DND-41 (cell line): Measurements from ENCODE around the gene MXD4.
"Not testable (repeated sequence)": the region's sequence is repeated elsewhere in the genome, so short reads cannot be mapped to it uniquely, and the experiment has no call there.

Experiments used
- ATAC-seq: fragments of 200-7000 bp; cut with Tn5 transposase; 3 replicates; pipeline ENCODE4 v1.9.1; 2021; ENCODE audit warnings: low read depth; ENCODE audit not compliant: insufficient read depth
- DNase-seq: peaks from one replicate; pipeline ENCODE4 v3.0.0-alpha.2; 2020
- H2AFZ ChIP-seq: 2 replicates; pipeline ENCODE4 v1.6.0; 2012; ENCODE audit warnings: low read depth, low read length
- H3K27ac ChIP-seq: 2 replicates; pipeline ENCODE4 v1.5.1; 2012; ENCODE audit warnings: low read length, inconsistent platforms
- H3K27me3 ChIP-seq: fragments of 200-600 bp; sonication (generic); 2 replicates; pipeline ENCODE4 v1.6.0; 2012; ENCODE audit warnings: low read length, mild to moderate bottlenecking, inconsistent platforms; ENCODE audit not compliant: insufficient read depth, poor library complexity
- H3K36me3 ChIP-seq: 2 replicates; pipeline ENCODE4 v1.5.1; 2012; ENCODE audit warnings: low read length, inconsistent platforms; ENCODE audit not compliant: insufficient read depth
- H3K4me1 ChIP-seq: 2 replicates; pipeline ENCODE4 v1.5.1; 2012; ENCODE audit warnings: mild to moderate bottlenecking, low read length; ENCODE audit not compliant: insufficient read depth
- H3K4me2 ChIP-seq: 2 replicates; pipeline ENCODE4 v1.6.0; 2012; ENCODE audit warnings: mild to moderate bottlenecking, moderate library complexity, low read length, inconsistent platforms; ENCODE audit not compliant: insufficient read depth
- H3K4me3 ChIP-seq, 2 experiments: fragments of 200-600 bp in 1 of 2; shearing (Covaris generic) in 1 of 2; 2 replicates each; pipeline ENCODE4 v1.5.1; 2012 to 2016; ENCODE audit warnings: inconsistent platforms in 2 of 2, low read length in 2 of 2, mild to moderate bottlenecking in 2 of 2, low read depth in 1 of 2, moderate library complexity in 1 of 2
- H3K79me2 ChIP-seq: 2 replicates; pipeline ENCODE4 v1.6.0; 2012; ENCODE audit warnings: low read length, inconsistent platforms; ENCODE audit not compliant: insufficient read depth
- H3K9ac ChIP-seq: 2 replicates; pipeline ENCODE4 v1.6.0; 2012; ENCODE audit warnings: low read depth, mild to moderate bottlenecking, inconsistent platforms, low read length, moderate library complexity
- H3K9me3 ChIP-seq: 2 replicates; pipeline ENCODE4 v1.5.1; 2012; ENCODE audit warnings: low read length, moderate library complexity, mild to moderate bottlenecking, inconsistent platforms; ENCODE audit not compliant: insufficient read depth, severe bottlenecking
- H4K20me1 ChIP-seq: 2 replicates; pipeline ENCODE4 v1.6.0; 2012; ENCODE audit warnings: low read length; ENCODE audit not compliant: insufficient read depth
- CTCF ChIP-seq: IDR thresholded peaks from 2 replicates; pipeline ENCODE4 v1.5.1; 2012; ENCODE audit warnings: borderline replicate concordance, low read length, moderate library complexity, mild to moderate bottlenecking; ENCODE audit not compliant: poor library complexity, severe bottlenecking; ENCODE audit errors: extremely low read depth
- EZH2 ChIP-seq: IDR thresholded peaks from 3 replicates; pipeline ENCODE4 v1.6.1; 2012; ENCODE audit warnings: borderline replicate concordance, low read depth, mild to moderate bottlenecking, moderate library complexity, low read length, inconsistent platforms; ENCODE audit not compliant: severe bottlenecking

Gene MXD4

GRCh38 chr4:2218436-2218835, 43.5 kb downstream of the MXD4 start:
- Histone ChIP-seq H3K79me2 (no peaks in the 10 kb centered on the region), H3K4me3 (no peak overlapping the region), H3K9me3 (no peaks in the 10 kb centered on the region), H3K4me2 (no peak overlapping the region), H3K4me1 (no peaks in the 10 kb centered on the region), H3K27ac (no peak overlapping the region), H3K9ac (no peak overlapping the region), H3K36me3 (peaks cover 10% of the 10 kb centered on the region), H4K20me1 (peaks cover 15% of the 10 kb centered on the region; the same call in 1 of the 2 replicates), H3K27me3 (no peaks in the 10 kb centered on the region), H2AFZ (no peak overlapping the region)
- no peak for DNase-seq
- ATAC-seq: no peak
- no peak for TF ChIP-seq CTCF
- no peak for TF ChIP-seq EZH2

DNA sequence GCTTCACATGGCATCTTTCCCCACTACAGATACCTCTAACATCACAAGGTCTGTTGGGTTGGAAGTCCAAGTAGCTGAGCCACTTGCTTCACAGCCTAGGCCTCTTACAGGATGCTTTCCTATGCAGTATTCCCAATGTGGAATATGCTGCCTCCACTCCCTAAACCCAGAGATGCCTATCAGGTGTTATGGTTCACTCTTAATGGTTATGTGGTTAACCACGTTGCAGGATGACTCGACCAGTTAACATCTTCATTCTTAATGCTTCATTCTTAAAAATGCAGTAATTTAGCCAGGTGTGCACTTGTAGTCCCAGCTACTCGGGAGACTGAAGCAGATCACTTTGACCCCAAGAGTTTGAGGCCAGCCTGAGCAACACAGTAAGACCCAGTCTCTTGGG, 44.2 kb downstream of the MXD4 start:
- Histone ChIP-seq H4K20me1 (peaks cover 12% of the 10 kb centered on the region; the same call in 1 of the 2 replicates), H3K27ac (no peak overlapping the region), H3K27me3 (peaks cover 2% of the 10 kb centered on the region), H3K4me3 (no peak overlapping the region), H3K79me2 (no peaks in the 10 kb centered on the region), H3K9ac (no peak overlapping the region), H2AFZ (no peak overlapping the region), H3K4me1 (no peaks in the 10 kb centered on the region), H3K9me3 (no peaks in the 10 kb centered on the region), H3K4me2 (no peak overlapping the region), H3K36me3 (peaks cover 3% of the 10 kb centered on the region; the same call in 1 of the 2 replicates)
- no peak for ATAC-seq
- TF ChIP-seq EZH2 (no peak), CTCF (no peak)
- no peak for DNase-seq

DNA sequence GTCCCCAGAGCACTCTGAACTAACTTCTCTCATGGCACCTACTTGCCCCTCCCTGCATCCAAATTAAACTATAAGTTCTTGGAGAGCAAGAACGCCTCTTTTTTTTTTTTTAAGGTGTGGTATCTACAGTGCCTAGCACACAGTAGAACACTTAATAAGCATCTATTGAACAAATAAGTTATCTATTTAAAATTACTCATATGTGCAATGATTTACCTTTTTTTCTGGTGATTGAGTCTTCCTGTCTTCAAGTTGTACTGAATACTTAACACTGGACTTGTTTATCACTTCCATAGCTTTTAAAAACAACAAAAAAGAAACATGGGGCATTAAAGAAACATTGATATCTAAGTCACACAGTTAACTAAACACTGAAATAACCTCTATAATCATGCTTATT, 49.1 kb downstream of the MXD4 start:
- Histone ChIP-seq H2AFZ (no peak overlapping the region), H3K27ac (no peak overlapping the region), H3K36me3 (no peaks in the 10 kb centered on the region), H3K4me1 (no peaks in the 10 kb centered on the region), H3K9me3 (no peaks in the 10 kb centered on the region), H3K4me3 (no peak overlapping the region), H3K4me2 (no peak overlapping the region), H3K9ac (no peak overlapping the region), H3K79me2 (no peaks in the 10 kb centered on the region), H4K20me1 (peaks cover 8% of the 10 kb centered on the region; the same call in 1 of the 2 replicates), H3K27me3 (peaks cover 5% of the 10 kb centered on the region)
- DNase-seq (no peak), ATAC-seq (no peak)
- no peak for TF ChIP-seq EZH2
- TF ChIP-seq CTCF: no peak

GRCh38 chr4:2202789-2203188, 59.1 kb downstream of the MXD4 start:
- not testable (repeated sequence) for ATAC-seq, H2AFZ ChIP-seq

More at GRCh38 chr4:2202789-2203188, 59.1 kb downstream of the MXD4 start:
- H3K4me1 ChIP-seq, H4K20me1 ChIP-seq, H3K36me3 ChIP-seq, DNase-seq, H3K4me2 ChIP-seq, H3K9ac ChIP-seq, H3K79me2 ChIP-seq, H3K9me3 ChIP-seq, H3K4me3 ChIP-seq, H3K27ac ChIP-seq, H3K27me3 ChIP-seq: not testable (repeated sequence)
